Neural progenitor cell (in vitro differentiated cells): Measurements from ENCODE around the gene MAP3K3. TPM values are rescaled to one million over a fixed set of nuclear protein-coding genes. Genes with fewer than 3 reads are reported as not detected.

Experiments
- DNase-seq: peaks from one replicate; pipeline ENCODE4 v3.0.0-alpha.2; 2016; ENCODE audit warnings: low spot score
- H2AFZ ChIP-seq: fragments of 200-600 bp; sonication (generic); replicated peaks from 2 replicates; pipeline ENCODE4 v1.6.1; 2016; ENCODE audit warnings: antibody characterized with exemption
- H3F3A ChIP-seq: fragments of 200-600 bp; sonication (generic); 2 replicates; pipeline ENCODE4 v1.6.1; 2016; ENCODE audit warnings: antibody characterized with exemption, low read depth
- H3K27ac ChIP-seq: fragments of 200-600 bp; sonication (generic); 2 replicates; pipeline ENCODE4 v1.5.1; 2016; ENCODE audit warnings: mild to moderate bottlenecking
- H3K27me3 ChIP-seq: fragments of 200-600 bp; sonication (generic); 2 replicates; pipeline ENCODE4 v1.6.1; 2016; ENCODE audit warnings: mild to moderate bottlenecking, moderate library complexity
- H3K36me3 ChIP-seq: fragments of 200-600 bp; sonication (generic); 2 replicates; pipeline ENCODE4 v1.5.1; 2016
- H3K4me1 ChIP-seq: fragments of 200-600 bp; sonication (generic); 2 replicates; pipeline ENCODE4 v1.6.1; 2016; ENCODE audit warnings: mixed run types
- H3K4me2 ChIP-seq: fragments of 200-600 bp; sonication (generic); 2 replicates; pipeline ENCODE4 v1.6.1; 2016
- H3K4me3 ChIP-seq: fragments of 200-600 bp; sonication (generic); 2 replicates; pipeline ENCODE4 v1.5.1; 2016
- H3K79me2 ChIP-seq: fragments of 200-600 bp; sonication (generic); 2 replicates; pipeline ENCODE4 v1.6.1; 2016; ENCODE audit warnings: low read depth
- H3K9ac ChIP-seq: fragments of 200-600 bp; sonication (generic); 2 replicates; pipeline ENCODE4 v1.6.1; 2016
- H3K9me3 ChIP-seq: fragments of 200-600 bp; sonication (generic); 2 replicates; pipeline ENCODE4 v1.5.1; 2016; ENCODE audit warnings: low read depth
- H4K20me1 ChIP-seq: fragments of 200-600 bp; sonication (generic); 2 replicates; pipeline ENCODE4 v1.6.1; 2016; ENCODE audit warnings: low read depth
- H3K27ac Mint-ChIP-seq: 3 replicates; pipeline ENCODE4 v1.8.0; 2021; ENCODE audit warnings: mixed read lengths
- H3K27me3 Mint-ChIP-seq: 2 replicates; pipeline ENCODE4 v1.8.0; 2022; ENCODE audit warnings: low read depth, mild to moderate bottlenecking, inconsistent platforms, moderate library complexity, mixed read lengths; ENCODE audit not compliant: insufficient read depth
- H3K36me3 Mint-ChIP-seq: 3 replicates; pipeline ENCODE4 v1.8.0; 2021; ENCODE audit warnings: mixed read lengths
- H3K4me1 Mint-ChIP-seq: 3 replicates; pipeline ENCODE4 v1.8.0; 2021; ENCODE audit warnings: mixed read lengths
- H3K4me3 Mint-ChIP-seq: 3 replicates; pipeline ENCODE4 v1.8.0; 2021; ENCODE audit warnings: mild to moderate bottlenecking, moderate library complexity, mixed read lengths
- H3K9me3 Mint-ChIP-seq: 3 replicates; pipeline ENCODE4 v1.8.0; 2020; ENCODE audit warnings: mixed read lengths
- CTCF ChIP-seq: fragments of 200-600 bp; sonication (generic); IDR thresholded peaks from 2 replicates; pipeline ENCODE4 v1.5.1; 2017; ENCODE audit warnings: antibody characterized with exemption, mild to moderate bottlenecking
- EZH2 ChIP-seq: fragments of 200-600 bp; sonication (generic); IDR thresholded peaks from 2 replicates; pipeline ENCODE4 v1.6.1; 2017; ENCODE audit warnings: antibody characterized with exemption, mild to moderate bottlenecking, moderate library complexity
- EZH2phosphoT487 ChIP-seq: fragments of 200-600 bp; sonication (generic); IDR thresholded peaks from 2 replicates; pipeline ENCODE4 v1.6.1; 2017; ENCODE audit warnings: antibody characterized with exemption
- total RNA-seq: library from RNA; depleted of rRNA; stranded (reverse); fragments of >200 nt; gene quantifications from 2 replicates; pipeline ENCODE4 v1.2.3, GENCODE V29; 2015; ENCODE audit warnings: low replicate concordance

Gene MAP3K3
- total RNA-seq, 1 donor from 2014 or later, result 21.6 TPM

GRCh38 chr17:63600569-63601438 is 21.4 kb upstream of the MAP3K3 start, which contains the start of gene TACO1:
Gene TACO1, plus strand, starts transcription at chr17:63600895. Its CDS starts 189 bp downstream, at chr17:63601084.
- H3K9me3 ChIP-seq, result no peaks in the 10 kb centered on the region
- H2AFZ ChIP-seq, result peak within 1 kb of the TSS; percentile 100
- H3K27me3 ChIP-seq, result no peaks in the 10 kb centered on the region
- peaks cover 5% of the 10 kb centered on the region for H3F3A ChIP-seq
- Mint-ChIP-seq H3K4me1 (peaks cover 12% of the 10 kb centered on the region), H3K9me3 (no peaks in the 10 kb centered on the region), H3K4me3 (peak within 1 kb of the TSS; percentile 93), H3K27ac (peak within 1 kb of the TSS; percentile 86), H3K36me3 (peaks cover 8% of the 10 kb centered on the region), H3K27me3 (peaks cover 4% of the 10 kb centered on the region)
- H3K36me3 ChIP-seq, result no peaks in the 10 kb centered on the region
- H3K4me2 ChIP-seq, result peak within 1 kb of the TSS; percentile 90
- H3K4me1 ChIP-seq, result peaks cover 11% of the 10 kb centered on the region
- TF ChIP-seq EZH2phosphoT487 (no peak), CTCF (no peak), EZH2 (no peak)
- H3K4me3 ChIP-seq, result peak within 1 kb of the TSS; percentile 77
- peak; percentile 87 for DNase-seq
- H3K27ac ChIP-seq, result no peak within 1 kb of the TSS
- H3K79me2 ChIP-seq, result peaks cover 11% of the 10 kb centered on the region
- H4K20me1 ChIP-seq, result no peaks in the 10 kb centered on the region
- H3K9ac ChIP-seq, result peak within 1 kb of the TSS; percentile 81

- Histone ChIP-seq H3K4me3 (peak overlapping the region; percentile 77), H3K27me3 (no peaks in the 10 kb centered on the region), H3K9ac (peak overlapping the region; percentile 81), H3K4me1 (peaks cover 11% of the 10 kb centered on the region), H3K9me3 (no peaks in the 10 kb centered on the region), H3K36me3 (no peaks in the 10 kb centered on the region), H3K79me2 (peaks cover 11% of the 10 kb centered on the region), H3F3A (peaks cover 5% of the 10 kb centered on the region), H4K20me1 (no peaks in the 10 kb centered on the region), H3K27ac (no peak overlapping the region), H3K4me2 (peak overlapping the region; percentile 90), H2AFZ (peak overlapping the region; percentile 100)
- H3K27me3 Mint-ChIP-seq, result peaks cover 4% of the 10 kb centered on the region
- DNase-seq, result peak; percentile 27
- H3K4me3 Mint-ChIP-seq, result peak overlapping the region; percentile 93
- peaks cover 8% of the 10 kb centered on the region for H3K36me3 Mint-ChIP-seq
- H3K9me3 Mint-ChIP-seq, result no peaks in the 10 kb centered on the region
- H3K4me1 Mint-ChIP-seq, result peaks cover 12% of the 10 kb centered on the region
- H3K27ac Mint-ChIP-seq, result peak overlapping the region; percentile 30
- TF ChIP-seq CTCF (no peak), EZH2 (no peak)
These were observed 20.5 kb upstream of the MAP3K3 start for GRCh38 chr17:63601439-63602371.

GRCh38 chr17:63609816-63610573 is 12.2 kb upstream of the MAP3K3 start:
- no peaks in the 10 kb centered on the region for H3K36me3 ChIP-seq
- H3K9me3 Mint-ChIP-seq, result no peaks in the 10 kb centered on the region
- DNase-seq, result no peak

More at GRCh38 chr17:63609816-63610573, 12.2 kb upstream of the MAP3K3 start:
- H3K4me3 Mint-ChIP-seq, result no peak overlapping the region
- Histone ChIP-seq H3K4me2 (no peak overlapping the region), H2AFZ (no peak overlapping the region), H4K20me1 (no peaks in the 10 kb centered on the region), H3K27me3 (no peaks in the 10 kb centered on the region), H3K4me3 (no peak overlapping the region), H3K27ac (no peak overlapping the region), H3K4me1 (no peaks in the 10 kb centered on the region), H3K9ac (no peak overlapping the region), H3F3A (peaks cover 7% of the 10 kb centered on the region), H3K79me2 (no peaks in the 10 kb centered on the region), H3K9me3 (no peaks in the 10 kb centered on the region)
- no peak overlapping the region for H3K27ac Mint-ChIP-seq
- H3K4me1 Mint-ChIP-seq, result no peaks in the 10 kb centered on the region
- no peak for TF ChIP-seq CTCF
- no peak for TF ChIP-seq EZH2phosphoT487
- no peak for TF ChIP-seq EZH2
- H3K27me3 Mint-ChIP-seq, result no peaks in the 10 kb centered on the region
- H3K36me3 Mint-ChIP-seq, result peaks cover 7% of the 10 kb centered on the region
